Measurements from ENCODE around the gene MAP2K6.

The MAP2K6 gene

DNA sequence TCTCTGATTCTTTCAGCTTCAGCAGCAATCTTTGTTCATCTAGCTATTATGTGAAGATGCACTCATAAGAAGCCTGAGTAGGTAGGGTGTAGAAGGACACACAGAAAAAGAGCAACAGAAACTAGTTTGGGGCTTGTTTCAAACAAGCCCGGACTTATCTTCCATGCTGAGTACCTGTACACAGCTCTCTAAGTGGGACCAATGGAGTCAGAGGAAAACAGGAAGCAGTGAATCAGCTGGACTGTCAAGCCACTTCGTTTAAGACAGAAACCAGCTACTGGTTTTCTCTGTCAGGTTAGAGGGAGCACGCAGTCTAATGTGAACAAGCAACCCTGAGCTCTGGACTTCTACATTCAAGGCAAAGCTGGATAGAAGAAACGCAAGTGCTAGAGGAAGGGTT, 16.0 kb downstream of the MAP2K6 start:
- TF ChIP-seq FOXK2 (IDR thresholded peaks at IDR 0.05) (no peak), HDGF (IDR thresholded peaks at IDR 0.05; ENCODE audit: borderline replicate concordance) (no peak), ZNF384 (IDR thresholded peaks at IDR 0.05) (no peak)
- CTCF ChIA-PET: interaction anchor here (0.7 kb wide), 1 partner anchor 1039 kb away, joined by 3 read pairs; no protein-coding TSS in a partner anchor
- DNase-seq (ENCODE audit: extremely low spot score): no peak
- POLR2A ChIA-PET: interaction anchor here (1.4 to 1.6 kb wide), 2 partner anchors 13 to 16 kb away, joined by 4 to 7 read pairs; partner anchors contain the start of gene MAP2K6

DNA sequence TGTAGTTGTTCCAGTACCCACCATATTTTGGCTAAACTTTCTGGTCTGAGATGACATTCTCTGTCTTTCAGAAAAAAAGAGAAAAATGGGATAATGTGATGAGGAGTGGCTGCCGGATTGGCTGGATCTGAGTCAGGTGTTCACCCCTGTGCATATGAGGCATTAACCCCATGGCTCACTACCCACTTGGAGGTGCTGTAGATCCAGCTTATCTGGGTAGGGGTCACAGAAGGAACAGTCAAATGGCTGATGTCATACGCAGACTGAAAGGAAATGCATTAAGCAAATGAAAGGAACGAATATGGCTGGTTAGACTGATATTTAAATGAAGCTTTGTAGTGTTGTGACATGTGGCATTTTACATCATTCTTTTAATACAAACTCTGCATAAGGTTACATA, 17.3 kb downstream of the MAP2K6 start:
- POLR2A ChIA-PET: no interaction called here
- no peak for DNase-seq (ENCODE audit: extremely low spot score)
- CTCF ChIA-PET: no interaction called here
- TF ChIP-seq CTBP1 (IDR thresholded peaks at IDR 0.05; ENCODE audit: borderline replicate concordance) (no peak), FOXM1 (IDR thresholded peaks at IDR 0.05; ENCODE audit: borderline replicate concordance) (no peak), LEF1 (IDR thresholded peaks at IDR 0.05; ENCODE audit: borderline replicate concordance) (no peak), SP1 (IDR thresholded peaks at IDR 0.05) (no peak), FOXA1 (IDR thresholded peaks at IDR 0.05) (no peak), ELF4 (IDR thresholded peaks at IDR 0.05) (no peak), TARDBP (IDR thresholded peaks at IDR 0.05) (no peak), SUZ12 (IDR thresholded peaks at IDR 0.05) (no peak), L3MBTL2 (conservative IDR thresholded peaks at IDR 0.05) (no peak), ARNT (IDR thresholded peaks at IDR 0.05) (no peak), ZNF384 (IDR thresholded peaks at IDR 0.05) (no peak), BHLHE40 (IDR thresholded peaks at IDR 0.05; ENCODE audit: borderline replicate concordance) (no peak)

GRCh38 chr17:69433093-69433492, 18.6 kb downstream of the MAP2K6 start:
- 0 out of 2 replicates have a peak, but pooled peaks have one; percentile 10 for TF ChIP-seq L3MBTL2 (conservative IDR thresholded peaks at IDR 0.05)
- no peak for TF ChIP-seq TARDBP (IDR thresholded peaks at IDR 0.05)
- POLR2A ChIA-PET: no interaction called here
- CTCF ChIA-PET: interaction anchor here (0.6 kb wide), 1 partner anchor 45 kb away, joined by 3 read pairs; no protein-coding TSS in a partner anchor
- DNase-seq (ENCODE audit: extremely low spot score): no peak

DNA sequence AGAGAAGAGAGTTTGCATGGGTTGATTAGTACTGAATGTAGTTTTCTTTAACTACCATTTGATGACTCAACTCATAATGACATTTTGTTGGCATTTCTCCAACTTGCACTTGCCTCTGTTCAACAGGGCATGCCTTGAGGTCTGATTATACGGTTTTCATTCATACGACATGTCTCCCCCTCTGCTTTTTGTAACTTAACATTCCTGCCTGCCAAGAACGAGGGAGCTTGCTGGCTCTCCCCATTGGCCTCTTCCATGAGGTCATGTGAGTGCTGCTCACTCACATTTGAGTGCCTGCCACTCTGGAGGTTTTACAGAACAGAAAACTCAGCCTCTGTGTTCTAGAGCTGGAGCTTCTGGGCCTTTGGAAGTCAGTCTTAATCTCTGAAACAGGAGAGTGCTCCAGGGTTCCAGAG, 19.7 kb downstream of the MAP2K6 start:
- POLR2A ChIA-PET: no interaction called here
- CTCF ChIA-PET: no interaction called here
- peak; percentile 9 for DNase-seq (ENCODE audit: extremely low spot score)
- TF ChIP-seq LEF1 (IDR thresholded peaks at IDR 0.05; ENCODE audit: borderline replicate concordance): no peak
- no peak for TF ChIP-seq SP1 (IDR thresholded peaks at IDR 0.05)

DNA sequence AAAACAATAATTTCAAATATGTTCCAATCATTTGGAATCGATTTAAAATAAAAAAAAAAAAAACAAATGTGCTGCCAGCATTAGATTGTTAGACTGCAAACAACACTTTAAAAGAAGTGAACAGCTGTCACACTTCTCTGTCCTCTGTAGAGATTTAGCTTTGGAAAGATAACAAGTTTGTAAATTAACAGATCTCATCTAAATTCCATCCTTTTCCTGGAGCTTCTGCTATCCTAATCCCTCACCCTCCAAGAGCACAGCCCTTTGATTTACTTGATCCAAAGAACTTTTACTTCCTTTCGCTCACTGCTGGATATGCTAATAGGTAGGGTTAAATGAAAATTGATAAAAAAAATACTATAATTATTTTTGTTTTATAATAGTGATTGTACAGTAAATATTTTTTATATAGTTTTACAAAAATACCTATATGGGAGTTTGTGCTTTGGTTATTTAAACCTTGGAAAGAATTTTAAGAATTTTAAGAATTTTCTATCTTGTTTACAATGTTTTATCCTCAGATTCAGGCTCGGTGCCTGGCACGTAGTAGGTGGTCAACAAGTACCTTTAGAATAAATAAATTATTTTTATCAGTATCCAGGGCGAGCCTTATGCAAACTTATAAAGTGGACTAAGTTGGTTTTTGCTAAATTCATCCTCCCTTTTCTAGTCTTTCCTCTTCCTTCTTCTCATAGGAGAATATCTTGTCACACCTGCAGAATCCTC, 21.6 kb downstream of the MAP2K6 start:
- TF ChIP-seq SP1 (IDR thresholded peaks at IDR 0.05) (no peak), NFRKB (IDR thresholded peaks at IDR 0.05) (no peak), SUZ12 (IDR thresholded peaks at IDR 0.05) (no peak), ELF4 (IDR thresholded peaks at IDR 0.05) (no peak), LEF1 (IDR thresholded peaks at IDR 0.05; ENCODE audit: borderline replicate concordance) (no peak), HDGF (IDR thresholded peaks at IDR 0.05; ENCODE audit: borderline replicate concordance) (no peak), FOXM1 (IDR thresholded peaks at IDR 0.05; ENCODE audit: borderline replicate concordance) (no peak), ZNF384 (IDR thresholded peaks at IDR 0.05) (no peak), ARNT (IDR thresholded peaks at IDR 0.05) (no peak), L3MBTL2 (conservative IDR thresholded peaks at IDR 0.05) (no peak), CTBP1 (IDR thresholded peaks at IDR 0.05; ENCODE audit: borderline replicate concordance) (no peak), FOXK2 (IDR thresholded peaks at IDR 0.05) (no peak), FOXA1 (IDR thresholded peaks at IDR 0.05) (no peak), BHLHE40 (IDR thresholded peaks at IDR 0.05; ENCODE audit: borderline replicate concordance) (no peak), TARDBP (IDR thresholded peaks at IDR 0.05) (no peak)
- TF ChIP-seq, protein P1, sequence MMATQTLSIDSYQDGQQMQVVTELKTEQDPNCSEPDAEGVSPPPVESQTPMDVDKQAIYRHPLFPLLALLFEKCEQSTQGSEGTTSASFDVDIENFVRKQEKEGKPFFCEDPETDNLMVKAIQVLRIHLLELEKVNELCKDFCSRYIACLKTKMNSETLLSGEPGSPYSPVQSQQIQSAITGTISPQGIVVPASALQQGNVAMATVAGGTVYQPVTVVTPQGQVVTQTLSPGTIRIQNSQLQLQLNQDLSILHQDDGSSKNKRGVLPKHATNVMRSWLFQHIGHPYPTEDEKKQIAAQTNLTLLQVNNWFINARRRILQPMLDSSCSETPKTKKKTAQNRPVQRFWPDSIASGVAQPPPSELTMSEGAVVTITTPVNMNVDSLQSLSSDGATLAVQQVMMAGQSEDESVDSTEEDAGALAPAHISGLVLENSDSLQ (IDR thresholded peaks at IDR 0.05): no peak
- no peak for DNase-seq (ENCODE audit: extremely low spot score)
- CTCF ChIA-PET: no interaction called here
- POLR2A ChIA-PET: no interaction called here

DNA sequence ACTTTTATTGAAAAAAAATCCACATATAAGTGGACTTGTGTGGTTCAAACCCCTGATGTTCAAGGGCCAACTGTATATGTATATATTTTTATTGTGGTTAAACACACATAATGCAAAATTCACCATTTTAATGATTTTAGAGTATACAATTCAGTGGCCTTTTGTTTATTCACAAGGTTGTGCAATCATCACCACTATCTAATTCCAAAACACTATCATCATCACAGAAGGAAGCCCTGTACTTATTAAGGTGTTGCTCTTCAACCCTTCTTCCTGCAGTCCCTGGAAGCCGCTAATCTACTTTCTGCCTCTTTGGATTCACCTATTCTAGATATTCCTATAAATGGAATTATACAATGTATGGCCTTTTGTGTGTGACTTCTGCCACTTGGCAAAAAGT, 23.0 kb downstream of the MAP2K6 start:
- no peak for DNase-seq (ENCODE audit: extremely low spot score)
- TF ChIP-seq TARDBP (IDR thresholded peaks at IDR 0.05) (no peak), LEF1 (IDR thresholded peaks at IDR 0.05; ENCODE audit: borderline replicate concordance) (no peak), NFRKB (IDR thresholded peaks at IDR 0.05) (no peak)
- ChIA-PET POLR2A (no interaction called here), CTCF (no interaction called here)

GRCh38 chr17:69438776-69439175, 24.3 kb downstream of the MAP2K6 start:
- POLR2A ChIA-PET: no interaction called here
- no peak for DNase-seq (ENCODE audit: extremely low spot score)
- TF ChIP-seq HDGF (IDR thresholded peaks at IDR 0.05; ENCODE audit: borderline replicate concordance): no peak
- no peak for TF ChIP-seq FOXK2 (IDR thresholded peaks at IDR 0.05)
- TF ChIP-seq CTBP1 (IDR thresholded peaks at IDR 0.05; ENCODE audit: borderline replicate concordance): no peak
- no peak for TF ChIP-seq LEF1 (IDR thresholded peaks at IDR 0.05; ENCODE audit: borderline replicate concordance)
- no peak for TF ChIP-seq L3MBTL2 (conservative IDR thresholded peaks at IDR 0.05)
- TF ChIP-seq ZNF384 (IDR thresholded peaks at IDR 0.05): no peak
- TF ChIP-seq, protein P1 (IDR thresholded peaks at IDR 0.05): no peak
- no peak for TF ChIP-seq BHLHE40 (IDR thresholded peaks at IDR 0.05; ENCODE audit: borderline replicate concordance)
- TF ChIP-seq NFRKB (IDR thresholded peaks at IDR 0.05): no peak
- TF ChIP-seq ARNT (IDR thresholded peaks at IDR 0.05): no peak
- CTCF ChIA-PET: no interaction called here
